HG03025 (cell line): ENCODE measurements around the gene BAIAP2L1.

Experiments used
- ATAC-seq: cut with Tn5 transposase; IDR thresholded peaks from one replicate; pipeline ENCODE4 v1.9.1; 2021; ENCODE audit warnings: mild to moderate bottlenecking, moderate library complexity; ENCODE audit not compliant: unreplicated experiment, low FRiP score

BAIAP2L1 gene

GRCh38 chr7:98283127-98283886 lies 117.6 kb downstream of the BAIAP2L1 start:
- no peak for ATAC-seq

- ATAC-seq, result no peak
Measured at GRCh38 chr7:98282703-98283102, 118.2 kb downstream of the BAIAP2L1 start.

GRCh38 chr7:98281757-98282606 lies 118.9 kb downstream of the BAIAP2L1 start:
- ATAC-seq, result peak; percentile 24

- peak; percentile 87 for ATAC-seq
Measured at GRCh38 chr7:98280791-98281756, 119.8 kb downstream of the BAIAP2L1 start, which contains the start of gene BRI3. BRI3 (plus strand) TSS chr7:98281686; CDS start chr7:98281796, 110 bp downstream.

- no peak for ATAC-seq
Measured at GRCh38 chr7:98280296-98280695, 120.6 kb downstream of the BAIAP2L1 start.

- no peak for ATAC-seq
Measured at GRCh38 chr7:98278936-98279335, 122.0 kb downstream of the BAIAP2L1 start.

- no peak for ATAC-seq
Measured at GRCh38 chr7:98278408-98278807, 122.5 kb downstream of the BAIAP2L1 start.

- no peak for ATAC-seq
Measured at GRCh38 chr7:98276241-98276761, 124.6 kb downstream of the BAIAP2L1 start.

- ATAC-seq, result no peak
Measured at GRCh38 chr7:98267303-98267702, 133.6 kb downstream of the BAIAP2L1 start.

- ATAC-seq, result no peak
Measured at GRCh38 chr7:98266840-98267239, 134.1 kb downstream of the BAIAP2L1 start.

- no peak for ATAC-seq
Measured at GRCh38 chr7:98265841-98266271, 135.0 kb downstream of the BAIAP2L1 start.

- no peak for ATAC-seq
Measured at GRCh38 chr7:98257701-98258100, 143.2 kb downstream of the BAIAP2L1 start.

- no peak for ATAC-seq
Measured at GRCh38 chr7:98256431-98256830, 144.5 kb downstream of the BAIAP2L1 start.

GRCh38 chr7:98254951-98255610 lies 145.8 kb downstream of the BAIAP2L1 start:
- no peak for ATAC-seq

- ATAC-seq, result no peak
Measured at GRCh38 chr7:98254516-98254915, 146.4 kb downstream of the BAIAP2L1 start.

- ATAC-seq, result peak; percentile 13
Measured at GRCh38 chr7:98252425-98253054, 148.3 kb downstream of the BAIAP2L1 start.

GRCh38 chr7:98251601-98252424 lies 149.1 kb downstream of the BAIAP2L1 start, which contains the start of gene TECPR1:
TECPR1 (minus strand) TSS chr7:98252232; CDS start chr7:98246146, 6,086 bp downstream.
- peak; percentile 92 for ATAC-seq

GRCh38 chr7:98251231-98251600 lies 149.7 kb downstream of the BAIAP2L1 start:
- peak; percentile 35 for ATAC-seq
